Cardiac fibroblast (primary cell): ENCODE measurements around the gene HS3ST4.

ENCODE experiments used
- DNase-seq, 2 donors: peaks; one replicate each; pipeline versions ENCODE4 v3.0.0 to v3.0.0-alpha.2; 2010; ENCODE audit warnings: low read depth in 2 of 2
- H3K4me3 ChIP-seq, 2 donors: replicated peaks in 1 of 2; 1 replicate in 1 of 2; 2 replicates in 1 of 2; pipeline ENCODE4 v1.5.1; 2011; ENCODE audit warnings: low read depth in 2 of 2, low read length in 2 of 2, mild to moderate bottlenecking in 2 of 2, moderate library complexity in 1 of 2
- TF ChIP-seq, protein P1 (sequence below): IDR thresholded peaks from one replicate; pipeline ENCODE4 v1.5.1; 2011; ENCODE audit warnings: low read depth, mild to moderate bottlenecking, low read length, inconsistent platforms

The HS3ST4 gene

DNA sequence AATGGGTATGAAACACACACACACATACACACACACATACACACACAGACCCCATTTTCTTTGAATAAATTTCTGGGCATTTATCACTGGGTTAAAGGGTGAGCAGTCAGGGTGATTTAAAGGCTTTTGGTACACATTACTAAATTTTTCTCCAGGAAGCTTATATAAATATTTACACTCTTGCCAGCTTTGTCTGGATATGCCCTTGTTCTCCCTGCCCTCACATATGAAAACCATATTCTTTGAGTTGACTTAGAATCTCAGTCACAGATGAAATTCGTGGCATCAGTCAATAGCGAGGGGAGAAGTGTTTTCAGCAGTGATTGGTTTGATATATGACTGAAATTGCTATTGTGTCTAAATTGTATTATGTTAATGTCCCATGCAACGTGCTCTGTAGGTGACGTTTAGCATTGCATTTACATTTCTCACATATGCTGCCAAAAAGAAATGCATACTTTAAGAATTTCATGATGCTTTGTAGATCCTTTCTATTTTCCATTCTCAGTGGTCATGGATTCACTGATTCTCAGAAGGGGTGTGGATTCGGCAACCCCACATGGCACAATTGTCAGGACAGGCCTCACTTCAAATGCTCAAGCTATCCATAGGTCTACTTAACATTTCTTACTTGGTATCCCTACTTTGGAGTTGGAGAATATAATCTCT, 34.8 kb downstream of the HS3ST4 start:
- TF ChIP-seq, protein P1, sequence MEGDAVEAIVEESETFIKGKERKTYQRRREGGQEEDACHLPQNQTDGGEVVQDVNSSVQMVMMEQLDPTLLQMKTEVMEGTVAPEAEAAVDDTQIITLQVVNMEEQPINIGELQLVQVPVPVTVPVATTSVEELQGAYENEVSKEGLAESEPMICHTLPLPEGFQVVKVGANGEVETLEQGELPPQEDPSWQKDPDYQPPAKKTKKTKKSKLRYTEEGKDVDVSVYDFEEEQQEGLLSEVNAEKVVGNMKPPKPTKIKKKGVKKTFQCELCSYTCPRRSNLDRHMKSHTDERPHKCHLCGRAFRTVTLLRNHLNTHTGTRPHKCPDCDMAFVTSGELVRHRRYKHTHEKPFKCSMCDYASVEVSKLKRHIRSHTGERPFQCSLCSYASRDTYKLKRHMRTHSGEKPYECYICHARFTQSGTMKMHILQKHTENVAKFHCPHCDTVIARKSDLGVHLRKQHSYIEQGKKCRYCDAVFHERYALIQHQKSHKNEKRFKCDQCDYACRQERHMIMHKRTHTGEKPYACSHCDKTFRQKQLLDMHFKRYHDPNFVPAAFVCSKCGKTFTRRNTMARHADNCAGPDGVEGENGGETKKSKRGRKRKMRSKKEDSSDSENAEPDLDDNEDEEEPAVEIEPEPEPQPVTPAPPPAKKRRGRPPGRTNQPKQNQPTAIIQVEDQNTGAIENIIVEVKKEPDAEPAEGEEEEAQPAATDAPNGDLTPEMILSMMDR, result no peak
- DNase-seq, result no peak
- H3K4me3 ChIP-seq, result no peak overlapping the region

DNA sequence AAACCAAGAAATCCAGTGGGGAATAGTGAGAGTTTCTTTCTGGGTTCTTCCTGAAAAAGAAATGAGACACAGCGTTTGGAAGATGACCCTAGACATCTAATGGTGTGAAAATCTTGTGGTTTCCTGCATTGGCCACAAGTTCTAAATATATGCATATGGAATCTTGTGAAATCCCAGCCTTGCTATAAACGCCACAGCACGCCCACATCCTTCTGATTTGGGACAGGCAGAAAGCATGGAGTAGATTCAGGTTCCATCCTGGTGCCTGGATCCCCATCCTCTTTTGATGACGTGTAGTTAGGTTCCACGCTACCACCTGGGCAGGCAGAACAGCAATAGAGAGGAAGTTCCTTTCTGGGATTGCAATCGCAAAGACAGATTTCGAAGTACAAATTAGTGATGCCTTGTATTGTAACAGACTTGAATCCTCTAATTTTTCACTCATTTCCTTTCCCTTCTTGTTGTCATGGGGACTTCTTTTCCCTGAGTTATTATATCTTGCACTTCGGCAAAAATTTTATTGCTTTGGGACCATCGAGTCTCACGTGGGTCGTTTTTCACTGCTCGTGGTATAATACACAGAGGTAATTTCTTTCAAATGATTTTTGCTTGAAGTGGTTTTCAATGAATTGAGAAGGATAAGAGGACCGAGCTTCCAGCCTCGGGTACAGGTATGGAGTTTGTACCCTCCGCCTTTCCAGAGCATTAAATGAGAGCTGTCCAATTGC, 37.6 kb downstream of the HS3ST4 start:
- H3K4me3 ChIP-seq, result no peak overlapping the region
- TF ChIP-seq, protein P1, result no peak
- no peak for DNase-seq

GRCh38 chr16:25730396-25730795, 38.6 kb downstream of the HS3ST4 start:
- no peak for DNase-seq
- TF ChIP-seq, protein P1, result no peak
- H3K4me3 ChIP-seq, result no peak overlapping the region

GRCh38 chr16:25734430-25735385, 42.9 kb downstream of the HS3ST4 start:
- TF ChIP-seq, protein P1, result no peak
- DNase-seq, result no peak

DNA sequence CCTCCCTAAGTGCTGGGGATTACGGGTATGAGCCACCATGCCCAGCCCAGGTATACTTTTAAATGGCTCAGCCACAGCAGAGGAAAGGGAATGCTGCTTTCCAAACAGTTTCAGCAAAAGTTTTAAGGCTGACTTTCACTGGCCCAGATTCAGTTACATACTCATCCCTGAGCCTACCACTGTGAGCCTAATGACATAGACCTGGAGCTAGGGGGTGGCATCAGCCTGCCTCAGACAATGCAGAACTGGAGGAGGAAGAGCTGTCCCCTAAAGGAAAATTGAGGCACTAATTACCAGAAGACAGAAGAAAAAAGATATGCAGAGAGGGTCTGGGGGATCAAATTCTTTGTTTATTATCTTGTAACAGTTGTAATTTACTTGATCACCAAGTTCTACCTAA, 43.9 kb downstream of the HS3ST4 start:
- TF ChIP-seq, protein P1, result no peak
- no peak overlapping the region for H3K4me3 ChIP-seq
- no peak for DNase-seq

More at GRCh38 chr16:25734430-25735385, 42.9 kb downstream of the HS3ST4 start:
- H3K4me3 ChIP-seq, result no peak overlapping the region

DNA sequence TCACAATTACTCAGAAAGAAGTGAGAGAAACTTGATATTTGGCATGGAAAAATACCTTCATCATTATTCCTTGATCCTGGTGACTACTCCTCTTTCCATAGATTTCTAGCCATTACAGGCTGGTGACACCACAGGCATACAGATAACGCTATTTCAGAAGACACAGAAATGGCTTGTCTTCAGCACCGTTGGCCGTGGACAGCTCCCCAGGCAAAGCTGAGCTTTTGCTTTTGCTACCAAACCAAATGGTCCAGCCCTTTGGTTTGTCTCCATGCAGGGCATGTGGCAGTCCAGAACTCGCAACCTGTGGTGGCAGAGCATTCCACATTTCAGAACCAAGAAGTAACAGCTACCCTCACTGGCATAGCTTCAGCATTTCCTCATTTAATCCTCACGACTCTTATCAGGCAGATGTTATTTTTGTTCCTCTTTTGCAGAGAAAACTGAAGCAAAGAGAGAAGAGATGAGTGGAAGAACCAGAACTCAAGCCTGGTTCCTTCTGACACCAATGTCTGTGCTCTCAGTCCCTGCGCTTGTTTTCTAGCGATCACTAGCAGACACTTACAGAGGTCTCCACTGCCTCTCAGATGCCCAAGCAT, 55.5 kb downstream of the HS3ST4 start:
- DNase-seq, result no peak
- no peak overlapping the region for H3K4me3 ChIP-seq
- TF ChIP-seq, protein P1, result no peak
